Occipital lobe (tissue), 2 donors: ENCODE data around the gene LTF. TPM values are rescaled to one million over a fixed set of nuclear protein-coding genes. Genes with fewer than 3 reads are reported as not detected.
"Not testable (repeated sequence)": the region's sequence is repeated elsewhere in the genome, so short reads cannot be mapped to it uniquely, and the experiment has no call there.

Experiments used
- DNase-seq: peaks from one replicate; lab custom pipeline; 2025; lab: John Stamatoyannopoulos, UW
- total RNA-seq: library from RNA; depleted of rRNA; stranded (reverse); fragments of >200 nt; gene quantifications from one replicate; pipeline ENCODE4 v1.2.3, GENCODE V29; 2014

LTF gene
- 3.6 TPM for total RNA-seq

GRCh38 chr3:46464326-46465195 lies at the start of gene LTF:
Gene LTF (minus strand): TSS chr3:46464905. CDS start chr3:46464867, 38 bp downstream.
- DNase-seq, result no peak

- no peak for DNase-seq
These were observed 47.6 kb upstream of the LTF start for GRCh38 chr3:46512191-46512749.

- no peak for DNase-seq
These were observed 45.0 kb upstream of the LTF start for GRCh38 chr3:46509661-46510187.

GRCh38 chr3:46508850-46509591 lies 44.3 kb upstream of the LTF start:
- DNase-seq, result no peak

- DNase-seq, result no peak
These were observed 41.8 kb upstream of the LTF start for GRCh38 chr3:46506526-46506925.

- DNase-seq, result no peak
These were observed 41.2 kb upstream of the LTF start for GRCh38 chr3:46505953-46506352.

GRCh38 chr3:46504789-46505188 lies 40.1 kb upstream of the LTF start:
- DNase-seq, result no peak

GRCh38 chr3:46503200-46503874 lies 38.6 kb upstream of the LTF start:
- DNase-seq, result no peak

GRCh38 chr3:46501702-46502101 lies 37.0 kb upstream of the LTF start:
- DNase-seq, result no peak

GRCh38 chr3:46500656-46501635 lies 36.2 kb upstream of the LTF start:
- no peak for DNase-seq

- no peak for DNase-seq
These were observed 34.3 kb upstream of the LTF start for GRCh38 chr3:46498916-46499519.

- no peak for DNase-seq
These were observed 33.0 kb upstream of the LTF start, which contains the start of gene RTP3 for GRCh38 chr3:46497556-46498265. Gene RTP3 (plus strand): TSS chr3:46497976. CDS start chr3:46498063, 87 bp downstream.

- DNase-seq, result no peak
These were observed 32.2 kb upstream of the LTF start for GRCh38 chr3:46496746-46497555.

- DNase-seq, result no peak
These were observed 31.3 kb upstream of the LTF start for GRCh38 chr3:46495901-46496456.

GRCh38 chr3:46494491-46494890 lies 29.8 kb upstream of the LTF start:
- not testable (repeated sequence) for DNase-seq

- DNase-seq, result no peak
These were observed 28.3 kb upstream of the LTF start for GRCh38 chr3:46492890-46493547.
